Psoas muscle (tissue), 8 donors: ENCODE data around the gene IRF9. TPM values are rescaled to one million over a fixed set of nuclear protein-coding genes. Genes with fewer than 3 reads are reported as not detected.
A peak's percentile ranks its signal among the peaks of the same experiment; 100 is the strongest.

Experiments used
- ATAC-seq, 4 donors: fragments of 200-7000 bp; cut with Tn5 transposase; one replicate each; pipeline ENCODE4 v1.9.1; 2020; ENCODE audit warnings: moderate library complexity in 3 of 4, mild to moderate bottlenecking in 2 of 4
- DNase-seq, 2 donors: peaks; one replicate each; pipeline ENCODE4 v3.0.0-alpha.2; 2020
- H3K27ac ChIP-seq: fragments of 200-600 bp; one replicate; pipeline ENCODE4 v1.8.0; 2022
- H3K27me3 ChIP-seq, 3 donors: fragments of 200-600 bp in 1 of 3; one replicate each; pipeline versions ENCODE4 v1.6.1 to v1.8.0; 2013 to 2022; ENCODE audit warnings: low read length in 2 of 3, mild to moderate bottlenecking in 2 of 3, moderate library complexity in 1 of 3; ENCODE audit not compliant: insufficient read depth in 3 of 3
- H3K36me3 ChIP-seq, 2 donors: fragments of 200-600 bp in 1 of 2; one replicate each; pipeline versions ENCODE4 v1.6.1 to v1.8.0; 2013 to 2022; ENCODE audit warnings: low read depth in 1 of 2, mild to moderate bottlenecking in 1 of 2, moderate library complexity in 1 of 2; ENCODE audit not compliant: insufficient read depth in 1 of 2
- H3K4me1 ChIP-seq: fragments of 200-600 bp; one replicate; pipeline ENCODE4 v1.8.0; 2022
- H3K4me3 ChIP-seq: fragments of 200-600 bp; one replicate; pipeline ENCODE4 v1.8.0; 2022; ENCODE audit warnings: mild to moderate bottlenecking
- H3K9me3 ChIP-seq: fragments of 200-600 bp; one replicate; pipeline ENCODE4 v1.8.0; 2022
- WGBS, 3 donors: extraction: QIAGEN DNeasy Blood & Tissue Kit; methylation state at CpG; one replicate each; pipeline versions ENCODE4 v1.1.6 to v1.1.7; 2013; 5-methylcytosine and 5-hydroxymethylcytosine counted together
- intact Hi-C, 2 donors: fragments of 100-400 bp; cut with DNase I; formaldehyde crosslinking; loops; one replicate each; pipeline versions ENCODE4 v1.11.0 to v1.14.2; 2022
- polyA plus RNA-seq, 3 donors: library from polyadenylated mRNA; stranded (reverse); fragments of 200-250 nt; gene quantifications; one replicate each; pipeline ENCODE4 v1.2.3, GENCODE V29; 2013
- total RNA-seq, 4 donors: library from RNA; stranded (reverse); fragmentation: NEBNext Ultra II Directional in 2 of 4; extraction: Animal tissue kit (Norgen Biotek cat#: 25700) in 2 of 4; gene quantifications; one replicate each; pipeline versions ENCODE4 v1.2.1 to v1.2.4, GENCODE V29; 2021 to 2023
- TF ChIP-seq, protein P1 (sequence below): fragments of 200-600 bp; IDR thresholded peaks from one replicate; pipeline ENCODE4 v1.8.0; 2022; ENCODE audit warnings: antibody characterized with exemption
- donor health status: healthy with polysubstance abuse.
- donor health status: DM: no; HTN: no; CAD: no; lungs with moderate emphysema.
- donor health status: Bipolar disorder and iron deficiency.
- donor health status: healthy.
- donor health status: DM: yes; HTN: yes; CAD: no.
- donor health status: DM: no; HTN: no; CAD: no.
- donor health status: DM: no; HTN: no; CAD: no.
- donor health status: DM: yes; HTN: yes; CAD: no.

IRF9 gene
- total and polyA plus RNA-seq, 7 donors, result 7.9 to 21.6 (median 14.2) TPM

GRCh38 chr14:24123424-24124417 is 37.3 kb upstream of the IRF9 start:
- Histone ChIP-seq H3K27ac (no peak overlapping the region), H3K4me3 (no peak overlapping the region), H3K27me3 (no peaks in the 10 kb centered on the region), H3K9me3 (no peaks in the 10 kb centered on the region), H3K4me1 (no peaks in the 10 kb centered on the region), H3K36me3 (peaks cover 4 to 57% of the 10 kb centered on the region in 2 donors)
- WGBS, 3 donors, result 81 to 88% (median 83%) methylated on average over 9 of the region's 9 CpGs
- ATAC-seq, result peak in 1 of 4 donors; percentile 13
- DNase-seq, result no peak
- TF ChIP-seq, protein P1, sequence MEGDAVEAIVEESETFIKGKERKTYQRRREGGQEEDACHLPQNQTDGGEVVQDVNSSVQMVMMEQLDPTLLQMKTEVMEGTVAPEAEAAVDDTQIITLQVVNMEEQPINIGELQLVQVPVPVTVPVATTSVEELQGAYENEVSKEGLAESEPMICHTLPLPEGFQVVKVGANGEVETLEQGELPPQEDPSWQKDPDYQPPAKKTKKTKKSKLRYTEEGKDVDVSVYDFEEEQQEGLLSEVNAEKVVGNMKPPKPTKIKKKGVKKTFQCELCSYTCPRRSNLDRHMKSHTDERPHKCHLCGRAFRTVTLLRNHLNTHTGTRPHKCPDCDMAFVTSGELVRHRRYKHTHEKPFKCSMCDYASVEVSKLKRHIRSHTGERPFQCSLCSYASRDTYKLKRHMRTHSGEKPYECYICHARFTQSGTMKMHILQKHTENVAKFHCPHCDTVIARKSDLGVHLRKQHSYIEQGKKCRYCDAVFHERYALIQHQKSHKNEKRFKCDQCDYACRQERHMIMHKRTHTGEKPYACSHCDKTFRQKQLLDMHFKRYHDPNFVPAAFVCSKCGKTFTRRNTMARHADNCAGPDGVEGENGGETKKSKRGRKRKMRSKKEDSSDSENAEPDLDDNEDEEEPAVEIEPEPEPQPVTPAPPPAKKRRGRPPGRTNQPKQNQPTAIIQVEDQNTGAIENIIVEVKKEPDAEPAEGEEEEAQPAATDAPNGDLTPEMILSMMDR, result no peak
- intact Hi-C loops, result no loop called here

DNA sequence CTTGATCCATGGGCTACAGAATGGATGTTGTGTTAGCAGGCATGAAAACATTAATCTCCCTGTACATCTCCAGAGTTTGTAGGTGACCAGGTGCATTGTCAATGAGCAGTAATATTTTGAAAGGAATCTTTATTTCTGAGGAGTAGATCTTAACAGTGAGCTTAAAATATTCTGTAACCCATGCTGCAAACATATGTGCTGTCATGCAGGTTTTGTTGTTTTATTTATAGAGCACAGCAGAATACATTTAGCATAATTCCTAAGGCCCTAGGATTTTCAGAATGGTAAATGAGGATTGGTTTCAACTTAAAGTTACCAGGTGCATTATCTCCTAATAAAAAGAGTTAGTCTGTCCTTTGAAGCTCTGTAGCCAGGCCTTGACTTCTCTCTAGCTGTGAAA is 34.1 kb upstream of the IRF9 start:
- Histone ChIP-seq H3K36me3 (peaks cover 0 to 25% of the 10 kb centered on the region in 2 donors), H3K4me3 (no peak overlapping the region), H3K27ac (no peak overlapping the region), H3K27me3 (no peaks in the 10 kb centered on the region), H3K9me3 (no peaks in the 10 kb centered on the region), H3K4me1 (peaks cover 9% of the 10 kb centered on the region)
- no peak for ATAC-seq
- TF ChIP-seq, protein P1, result no peak
- intact Hi-C loops, result no loop called here
- DNase-seq, result no peak

- Histone ChIP-seq H3K4me3 (no peak overlapping the region), H3K9me3 (no peaks in the 10 kb centered on the region), H3K36me3 (peaks cover 0 to 18% of the 10 kb centered on the region in 2 donors), H3K27me3 (no peaks in the 10 kb centered on the region), H3K27ac (no peak overlapping the region), H3K4me1 (peaks cover 13% of the 10 kb centered on the region)
- WGBS, 3 donors, result 80 to 93% (median 82%) methylated on average over 2 of the region's 2 CpGs
- TF ChIP-seq, protein P1, result no peak
- no peak for ATAC-seq
- DNase-seq, result no peak
- intact Hi-C loops, result no loop called here
Measured at GRCh38 chr14:24127673-24128072, 33.4 kb upstream of the IRF9 start.

GRCh38 chr14:24129410-24129998 is 31.6 kb upstream of the IRF9 start:
- Histone ChIP-seq H3K4me3 (no peak overlapping the region), H3K36me3 (peaks cover 0 to under 1% of the 10 kb centered on the region in 2 donors), H3K9me3 (no peaks in the 10 kb centered on the region), H3K27me3 (no peaks in the 10 kb centered on the region), H3K27ac (peak overlapping the region; percentile 96), H3K4me1 (peaks cover 24% of the 10 kb centered on the region)
- DNase-seq, result no peak
- TF ChIP-seq, protein P1, result no peak
- 84 to 95% (median 86%) methylated on average over 8 of the region's 8 CpGs for WGBS, 3 donors
- intact Hi-C loops, result no loop called here
- ATAC-seq, result no peak
